Endometrial microvascular endothelial cells (primary cell): ENCODE measurements around the gene SNN. TPM values are rescaled to one million over a fixed set of nuclear protein-coding genes. Genes with fewer than 3 reads are reported as not detected.

Experiments
- in situ Hi-C: cut with HindIII; loops from 2 replicates; pipeline ENCODE4 v1.10.0; 2017; ENCODE audit warnings: low sequenced_read_pairs, low pct_unique_long_range_greater_than_20kb; ENCODE audit errors: inconsistent ontology term
- total RNA-seq: library from RNA; depleted of rRNA; stranded (reverse); fragments of >200 nt; gene quantifications from one replicate; pipeline ENCODE4 v1.2.3, GENCODE V29; 2015; ENCODE audit errors: inconsistent ontology term

The SNN gene
- total RNA-seq, 1 donor from 2014 or later, result 11.4 TPM

DNA sequence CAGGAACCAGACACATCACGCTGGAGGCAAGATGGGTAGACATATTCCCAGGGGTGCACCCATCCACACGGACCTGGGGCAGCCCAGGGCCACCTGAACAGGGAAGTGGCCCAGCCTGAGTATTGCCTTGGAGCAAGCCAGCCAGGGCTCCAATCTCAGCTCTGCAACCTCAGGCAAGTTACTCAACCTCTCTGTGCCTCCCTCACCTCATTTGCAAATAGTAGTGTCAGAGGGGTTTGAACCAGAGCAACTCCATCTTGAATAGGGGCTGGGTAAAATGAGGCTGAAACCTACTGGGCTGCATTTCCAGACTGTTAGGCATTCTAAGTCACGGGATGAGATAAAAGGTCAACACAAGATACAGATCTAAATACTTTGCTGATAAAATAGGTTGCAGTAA is 35.1 kb upstream of the SNN start:
- in situ Hi-C loops, result no loop called here

GRCh38 chr16:11634312-11634711 is 33.9 kb upstream of the SNN start:
- in situ Hi-C loops, result no loop called here

- in situ Hi-C loops, result no loop called here
Observed at GRCh38 chr16:11635113-11635652, 33.1 kb upstream of the SNN start.

DNA sequence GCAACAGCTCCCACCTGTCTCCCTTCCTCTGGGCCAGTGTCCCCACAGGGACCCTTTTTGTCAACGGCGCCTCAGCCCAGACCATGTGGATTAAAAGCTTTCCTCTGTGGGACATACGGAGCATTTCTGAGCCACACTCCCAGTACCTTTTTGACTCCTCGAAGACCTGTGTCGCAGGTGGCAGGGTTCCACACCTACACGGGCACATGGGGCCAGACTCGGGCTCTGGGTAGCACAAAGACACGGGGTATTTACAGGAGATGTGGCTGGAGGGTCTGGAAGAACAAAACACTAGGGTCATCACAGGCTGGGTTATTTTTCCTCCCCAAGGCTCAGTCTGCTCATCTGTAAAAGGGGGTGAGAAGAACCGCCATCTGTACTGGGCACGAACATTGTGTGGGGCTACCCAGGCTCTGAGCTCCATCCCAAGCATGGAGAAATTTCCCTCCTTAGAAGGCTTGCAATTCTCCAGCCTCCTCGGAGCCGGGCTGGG is 32.5 kb upstream of the SNN start:
- in situ Hi-C loops, result no loop called here

DNA sequence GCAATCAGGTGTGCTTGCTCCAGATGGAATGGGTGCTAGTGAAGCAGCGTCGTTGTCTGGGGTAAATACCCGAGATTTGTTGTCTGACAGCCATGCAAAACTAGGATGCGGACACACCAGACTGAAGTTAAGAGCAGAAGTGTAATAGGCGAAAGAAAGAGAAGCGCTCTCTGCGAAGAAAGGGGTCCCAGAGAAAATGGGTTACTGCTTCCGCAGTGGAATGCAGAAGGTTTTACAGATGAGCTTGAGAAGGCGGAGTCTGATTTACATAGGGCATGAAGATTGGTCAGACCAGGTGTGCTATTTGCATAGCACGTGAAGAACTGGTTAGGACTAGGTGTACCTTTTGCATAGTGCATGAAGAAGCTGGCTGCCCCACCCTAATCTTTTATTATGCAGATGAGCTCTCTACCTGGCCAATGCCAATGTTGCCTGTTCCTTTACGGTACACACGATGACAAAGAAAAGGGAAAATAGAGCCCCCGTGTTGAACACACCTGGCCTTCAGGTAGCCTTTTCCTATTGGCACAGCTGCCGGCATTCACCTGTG is 32.0 kb upstream of the SNN start:
- in situ Hi-C loops, result no loop called here

GRCh38 chr16:11637320-11637719 is 30.9 kb upstream of the SNN start:
- in situ Hi-C loops, result no loop called here

DNA sequence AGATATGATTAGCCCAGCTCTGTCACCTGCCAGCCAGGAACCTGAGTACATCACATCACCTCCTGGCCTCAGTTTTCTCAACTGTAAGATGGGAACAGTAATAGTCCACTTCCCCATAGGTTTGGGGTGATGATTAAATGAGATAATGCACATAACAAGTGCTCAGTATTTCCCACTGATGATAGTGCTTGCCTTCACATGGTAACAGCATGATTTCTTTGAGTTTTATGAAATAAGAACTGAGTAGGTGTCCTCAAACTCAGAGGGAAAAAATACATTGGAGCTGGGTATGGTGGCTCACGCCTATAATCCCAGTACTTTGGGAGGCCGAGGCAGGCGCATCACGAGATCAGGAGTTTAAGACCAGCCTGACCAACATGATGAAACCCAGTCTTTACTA is 30.1 kb upstream of the SNN start:
- in situ Hi-C loops, result no loop called here

GRCh38 chr16:11639008-11639562 is 29.2 kb upstream of the SNN start:
- in situ Hi-C loops, result no loop called here

- in situ Hi-C loops, result no loop called here
Observed at GRCh38 chr16:11639925-11640899, 28.0 kb upstream of the SNN start.

- in situ Hi-C loops, result no loop called here
Observed at GRCh38 chr16:11640987-11641817, 27.1 kb upstream of the SNN start.

GRCh38 chr16:11642765-11643116 is 25.5 kb upstream of the SNN start:
- in situ Hi-C loops, result no loop called here

DNA sequence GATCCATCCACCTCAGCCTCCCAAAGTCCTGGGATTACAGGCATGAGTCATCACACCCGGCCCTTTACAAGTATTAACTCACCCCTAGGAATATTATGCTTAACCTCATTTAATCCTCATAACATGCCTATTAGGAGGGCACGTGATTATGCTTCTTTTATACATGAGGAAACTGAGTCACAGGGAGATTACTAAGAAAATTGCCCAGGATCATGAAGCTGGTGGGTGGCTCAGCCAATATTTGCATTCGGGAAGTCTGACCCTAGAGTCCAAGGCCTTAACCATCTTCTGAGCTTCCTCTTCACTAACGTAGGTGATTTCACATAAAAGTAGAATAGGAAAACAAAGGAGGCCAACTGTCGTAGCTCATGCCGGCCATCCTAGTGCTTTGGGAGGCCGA is 19.0 kb upstream of the SNN start:
- in situ Hi-C loops, result no loop called here

GRCh38 chr16:11650641-11651591 is 17.3 kb upstream of the SNN start:
- in situ Hi-C loops, result no loop called here

DNA sequence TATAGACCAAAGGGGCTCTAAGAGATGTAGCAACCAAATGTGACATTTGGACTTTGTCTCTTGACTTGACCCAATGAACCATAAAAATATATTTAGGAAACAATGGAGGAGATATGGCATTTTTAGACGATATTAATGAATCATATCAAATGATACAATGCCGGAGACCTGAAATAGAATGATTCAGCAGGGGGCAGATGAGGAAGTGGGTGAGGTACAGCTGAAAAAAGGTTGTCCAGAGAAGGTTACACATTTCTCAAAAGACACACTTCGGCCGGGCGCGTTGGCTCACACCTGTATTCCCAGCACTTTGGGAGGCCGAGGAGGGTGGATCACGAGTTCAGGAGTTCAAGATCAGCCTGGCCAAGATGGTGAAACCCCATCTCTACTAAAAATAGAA is 16.5 kb upstream of the SNN start:
- in situ Hi-C loops, result no loop called here

DNA sequence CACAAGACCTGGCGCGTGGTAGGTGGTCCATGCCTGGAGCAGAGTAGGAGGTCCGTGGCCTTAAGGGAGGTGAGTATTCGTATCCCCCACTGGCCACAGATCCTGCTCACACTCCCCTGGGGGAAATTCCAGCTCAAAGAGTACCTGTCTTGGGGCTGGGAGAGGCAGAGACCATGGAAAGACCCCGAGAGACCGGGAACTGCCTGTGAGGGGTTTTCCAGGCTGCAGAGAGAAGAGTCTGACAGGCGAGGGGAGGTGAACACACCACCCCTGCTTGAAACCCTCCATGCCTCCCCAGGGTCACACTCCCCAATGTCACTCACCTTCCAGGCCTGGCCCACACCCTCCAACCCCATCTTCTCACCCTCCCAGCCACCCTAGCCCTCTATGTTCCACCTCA is 12.6 kb upstream of the SNN start:
- in situ Hi-C loops, result no loop called here

DNA sequence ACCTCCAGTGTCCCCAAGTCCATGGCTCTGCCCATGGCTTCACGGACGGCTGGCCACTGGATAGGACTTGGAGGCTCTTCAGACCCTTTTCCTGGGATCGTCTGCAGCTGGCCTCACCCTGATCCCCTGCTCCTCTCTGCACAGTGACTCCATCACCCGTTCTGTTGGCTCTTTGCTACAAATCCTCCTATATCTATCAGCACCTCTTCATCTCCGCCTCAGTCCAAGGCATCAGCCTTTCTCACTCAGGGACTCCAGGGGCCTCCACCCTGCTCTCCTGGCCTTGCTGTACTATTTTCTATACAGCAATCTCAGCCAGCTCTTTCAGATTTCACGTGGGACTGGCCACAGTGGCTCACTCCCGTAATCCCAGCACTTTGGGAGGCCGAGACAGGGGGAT is 10.7 kb upstream of the SNN start:
- in situ Hi-C loops, result no loop called here

DNA sequence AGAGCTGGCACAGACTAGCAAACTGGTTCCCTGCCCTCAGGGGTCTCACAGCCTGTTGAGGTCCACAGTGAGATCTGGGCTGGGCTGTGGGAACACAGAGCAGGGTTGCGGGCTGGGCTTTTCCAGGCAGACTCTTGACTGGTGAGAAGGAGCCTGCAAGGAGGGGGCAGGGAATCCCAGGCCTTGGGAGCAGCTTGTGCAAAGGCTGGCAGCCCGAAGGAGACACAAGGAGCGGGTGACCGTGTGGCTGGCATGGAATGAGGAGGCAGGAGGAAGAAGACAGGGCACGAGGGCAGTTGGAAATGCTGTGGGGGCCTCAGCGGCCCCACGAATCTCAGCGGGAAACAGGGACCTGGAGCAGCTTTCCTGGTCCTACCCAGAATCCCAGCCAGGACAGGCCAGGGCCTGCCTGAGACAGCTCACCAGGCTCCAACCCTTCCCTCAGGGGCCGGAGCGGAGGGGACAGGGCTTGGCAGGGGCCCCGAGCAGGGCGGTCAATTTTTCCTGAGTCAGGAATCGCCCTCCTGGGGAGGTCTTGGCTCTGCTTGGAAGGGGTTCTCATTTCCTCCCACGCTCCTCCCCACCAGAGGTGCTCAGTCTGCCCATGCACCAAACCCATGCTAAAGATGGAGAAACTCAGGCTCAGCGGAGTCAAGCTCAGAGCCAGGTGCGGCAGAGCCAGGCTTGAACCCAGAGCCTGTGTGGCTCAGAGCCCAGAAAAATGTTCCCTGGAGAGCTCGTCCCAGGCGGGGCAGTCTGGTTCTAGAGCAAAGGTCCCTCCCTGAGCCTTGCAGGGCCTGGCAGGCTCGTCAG is 9.2 kb upstream of the SNN start:
- in situ Hi-C loops, result no loop called here
